DMS79 (cell line): ENCODE measurements around the gene EIF1.
"Not testable (repeated sequence)": the region's sequence is repeated elsewhere in the genome, so short reads cannot be mapped to it uniquely, and the experiment has no call there.

Experiments used
- DNase-seq: peaks from one replicate; lab custom pipeline; 2025; lab: John Stamatoyannopoulos, UW

Gene EIF1

DNA sequence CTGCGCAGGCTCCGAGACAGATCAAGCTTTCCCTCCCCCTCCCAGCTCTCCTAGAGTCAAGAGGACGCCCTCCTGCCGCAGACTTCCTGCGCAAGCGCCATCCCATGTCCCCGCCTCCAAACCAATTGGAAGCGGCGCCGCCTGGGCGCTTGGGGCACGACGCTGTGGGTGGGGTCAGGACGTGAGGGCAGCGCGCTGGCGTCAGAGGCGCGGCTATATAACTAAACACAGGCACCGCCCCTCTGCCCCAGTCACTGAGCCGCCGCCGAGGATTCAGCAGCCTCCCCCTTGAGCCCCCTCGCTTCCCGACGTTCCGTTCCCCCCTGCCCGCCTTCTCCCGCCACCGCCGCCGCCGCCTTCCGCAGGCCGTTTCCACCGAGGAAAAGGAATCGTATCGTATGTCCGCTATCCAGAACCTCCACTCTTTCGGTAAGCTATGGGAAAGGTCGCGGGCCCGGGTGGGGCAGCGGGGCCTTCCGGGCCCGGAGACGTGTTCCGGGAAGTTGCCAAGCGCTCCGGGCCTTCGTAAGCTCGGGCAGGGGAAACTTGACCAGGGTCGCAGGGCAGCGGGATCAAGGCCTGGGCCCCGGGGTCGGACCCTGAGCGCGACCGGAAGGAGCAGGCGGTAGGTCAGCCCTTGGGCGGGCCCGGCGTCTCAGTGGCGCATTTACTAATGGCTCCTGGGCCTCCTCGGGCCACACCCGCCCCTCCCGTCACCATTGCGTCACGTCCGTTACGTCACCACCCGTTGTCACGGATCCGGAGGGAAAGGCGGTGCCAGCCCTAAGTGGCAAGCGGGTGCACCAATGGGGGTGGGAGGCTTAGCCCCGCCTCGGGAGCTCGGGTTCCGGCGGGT is at the start of gene EIF1:
EIF1 (plus strand) TSS at position 245 of the 856 bp plus-strand sequence; CDS start at position 399, 154 bp downstream.
- peak; percentile 99 for DNase-seq

DNA sequence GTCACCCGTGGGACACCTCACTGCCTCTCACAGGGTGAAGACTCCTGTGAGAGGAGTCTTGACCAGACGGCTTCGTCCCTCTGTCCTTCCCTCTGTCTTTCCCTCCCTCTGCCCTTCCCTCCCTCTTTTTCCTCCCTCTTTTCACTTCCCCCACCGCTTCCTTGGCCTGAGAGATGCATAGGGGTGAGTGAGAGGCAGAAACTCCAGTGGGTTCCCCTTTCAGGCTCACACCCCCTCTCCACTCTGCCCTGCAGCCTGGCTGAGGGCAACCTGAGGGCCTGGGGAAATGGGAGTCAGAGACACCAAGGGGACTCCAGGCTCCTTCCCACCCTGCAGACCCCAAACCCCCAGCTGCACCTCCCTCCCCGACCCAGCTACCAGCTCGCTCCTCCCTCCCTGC is 49.7 kb upstream of the EIF1 start:
- no peak for DNase-seq

DNA sequence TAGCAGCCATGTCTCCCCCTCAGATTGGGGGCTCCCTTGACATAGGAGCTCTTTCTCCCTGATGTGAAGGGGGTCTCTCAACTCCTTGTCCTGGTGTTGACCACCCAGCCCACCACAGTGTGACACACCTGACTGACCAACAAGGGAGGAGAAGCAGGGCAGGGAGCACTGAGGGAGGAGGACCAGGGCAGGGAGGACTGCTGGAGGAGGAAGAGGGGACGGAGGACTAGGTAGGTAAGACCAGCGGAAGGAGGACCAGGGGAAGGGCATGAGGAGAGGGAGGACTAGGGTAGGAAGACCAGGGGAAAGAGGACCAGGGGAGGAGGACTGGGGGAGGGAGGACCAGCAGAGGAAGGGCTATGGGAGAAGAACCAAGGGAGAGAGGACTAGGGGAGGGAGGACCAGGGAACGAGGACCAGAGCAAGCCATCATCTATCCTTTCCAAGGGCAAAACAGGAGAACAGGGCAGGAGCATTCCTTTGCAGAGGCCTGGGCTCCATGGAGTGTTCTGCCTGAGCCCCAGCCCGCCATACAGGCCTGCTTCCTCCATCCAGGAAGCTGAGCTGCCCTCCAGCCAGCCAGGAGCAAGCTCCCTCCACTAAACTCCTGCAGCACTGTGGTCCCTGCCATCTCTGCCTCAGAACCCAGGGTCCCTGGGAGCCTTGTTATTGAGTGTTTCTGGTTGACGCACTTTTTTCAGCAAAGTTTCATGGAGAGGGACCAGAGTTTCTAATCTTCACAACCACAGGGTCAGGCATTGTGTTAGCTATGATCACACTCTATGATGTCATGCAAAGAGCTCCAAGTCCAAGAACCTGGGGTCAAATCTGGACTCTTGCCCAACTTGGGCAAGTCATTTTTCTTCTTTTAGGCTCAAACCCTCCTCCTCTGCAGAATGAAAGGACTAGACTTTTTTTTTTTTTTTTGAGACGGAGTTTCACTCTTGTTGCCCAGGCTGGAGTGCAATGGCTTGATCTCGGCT is 48.9 kb upstream of the EIF1 start:
- DNase-seq: no peak

DNA sequence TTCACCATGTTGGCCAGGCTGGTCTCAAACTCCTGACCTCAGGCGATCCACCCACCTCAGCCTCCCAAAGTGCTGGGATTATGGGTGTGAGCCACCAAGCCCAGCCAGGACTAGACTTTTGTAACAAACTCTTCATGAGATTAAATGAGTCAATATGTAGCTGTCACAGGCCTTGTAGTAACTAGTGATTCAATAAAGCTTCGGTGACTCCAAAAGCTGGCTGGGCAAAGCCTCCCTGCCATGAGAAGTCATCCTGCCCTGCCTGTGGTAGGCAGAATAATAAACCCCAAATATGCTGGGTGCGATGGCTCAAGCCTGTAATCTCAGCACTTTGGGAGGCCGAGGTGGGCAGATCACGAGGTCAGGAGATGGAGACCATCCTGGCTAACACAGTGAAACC is 48.1 kb upstream of the EIF1 start:
- not testable (repeated sequence) for DNase-seq

DNA sequence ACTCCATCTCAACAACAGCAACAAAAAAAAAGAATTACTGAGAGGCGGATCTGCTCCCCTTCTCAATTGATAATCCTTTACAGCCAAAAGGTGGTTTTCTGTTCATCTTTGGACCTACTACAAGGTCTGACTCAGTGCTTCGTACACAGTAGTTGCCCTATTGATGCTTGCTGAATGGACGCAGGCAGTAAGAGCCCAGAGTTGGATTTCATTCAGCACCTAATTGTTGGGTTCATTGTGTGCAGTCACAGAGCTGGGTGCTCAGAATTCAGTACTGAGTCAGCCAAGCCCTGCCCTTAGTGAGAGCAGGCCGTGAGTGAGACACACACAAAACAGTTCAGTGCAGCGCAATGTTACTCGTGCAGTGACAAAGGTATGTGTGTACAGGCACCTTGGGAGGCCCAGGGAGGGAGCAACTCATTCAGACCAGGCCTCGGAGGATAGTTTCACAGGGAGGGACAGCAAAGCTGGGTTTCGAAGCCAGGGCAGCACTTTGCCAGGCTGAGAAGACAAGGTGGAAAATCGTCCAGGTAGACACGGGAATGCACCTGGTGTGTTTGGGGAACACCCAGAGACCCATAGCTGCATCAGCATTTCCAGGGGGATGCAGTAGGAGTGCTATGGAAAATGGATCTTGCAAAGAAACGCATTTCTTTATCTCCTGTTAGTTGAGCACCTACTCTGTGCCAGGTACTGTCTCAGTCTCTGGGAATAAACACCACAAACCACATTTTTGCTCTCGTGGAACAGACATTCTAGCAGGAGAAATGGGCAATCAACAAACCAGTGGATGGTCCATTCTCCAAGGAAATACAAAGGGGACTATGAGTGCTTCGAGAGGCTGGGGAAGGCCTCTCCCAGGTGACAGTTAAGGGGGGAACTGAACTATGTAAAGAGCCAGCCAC is 46.2 kb upstream of the EIF1 start:
- no peak for DNase-seq

DNA sequence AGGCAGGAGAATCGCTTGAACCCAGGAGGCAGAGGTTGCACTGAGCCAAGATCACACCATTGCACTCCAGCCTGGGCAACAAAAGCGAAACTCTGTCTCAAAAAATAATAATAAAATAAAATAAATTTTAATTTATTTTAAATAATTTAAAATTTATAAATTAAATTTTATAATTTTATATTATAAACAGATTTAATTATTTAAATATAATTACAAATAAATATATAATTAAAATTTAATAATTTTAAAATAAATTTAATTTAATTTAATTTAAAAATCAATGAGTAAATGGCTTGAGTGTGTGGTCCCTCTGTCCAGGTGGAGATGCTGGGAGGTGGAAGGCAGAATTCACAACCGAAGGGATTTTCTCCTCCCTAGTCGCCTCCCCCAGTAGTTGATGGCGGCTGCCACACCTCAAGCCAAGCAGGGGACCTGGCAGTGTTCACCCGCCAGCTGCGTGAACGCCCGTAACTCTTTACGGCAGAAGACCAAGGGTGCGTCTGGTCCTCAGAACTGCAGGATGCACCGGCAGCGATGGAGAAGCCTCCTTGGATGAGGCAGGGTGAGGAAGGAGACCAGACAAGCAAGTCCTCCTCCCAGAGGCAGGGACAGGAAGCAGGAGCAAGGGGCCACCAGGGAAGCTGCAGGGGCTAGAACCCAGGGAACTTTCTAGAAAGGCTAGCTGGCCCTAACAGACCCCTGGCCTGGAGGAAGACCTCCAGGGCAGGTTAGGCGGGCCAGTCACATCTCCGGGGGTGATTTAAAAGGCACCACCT is 41.5 kb upstream of the EIF1 start:
- DNase-seq: no peak

DNA sequence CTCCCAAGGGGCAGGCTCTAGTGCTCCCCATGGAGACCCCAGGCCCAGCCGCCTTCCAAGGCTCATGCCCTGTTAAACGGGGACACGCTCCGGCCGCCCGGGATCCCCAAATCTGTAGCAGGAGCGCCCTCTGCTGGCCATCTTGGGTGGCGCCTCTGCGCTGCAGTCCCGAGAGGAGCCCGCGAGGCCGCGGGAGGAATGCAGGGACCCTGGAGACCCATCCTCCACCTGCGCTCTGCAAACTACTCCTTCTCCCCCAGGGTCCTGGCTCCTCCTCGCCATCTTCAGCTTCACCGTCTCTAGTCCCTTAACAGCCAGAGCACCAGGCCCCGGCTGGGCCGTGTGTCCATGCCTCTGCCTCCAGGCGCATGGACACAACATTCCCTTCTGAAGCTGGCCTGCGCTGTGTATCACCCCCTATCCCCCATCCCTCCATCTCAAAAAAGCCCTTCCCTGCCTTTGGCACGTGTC is 40.7 kb upstream of the EIF1 start:
- peak; percentile 76 for DNase-seq

DNA sequence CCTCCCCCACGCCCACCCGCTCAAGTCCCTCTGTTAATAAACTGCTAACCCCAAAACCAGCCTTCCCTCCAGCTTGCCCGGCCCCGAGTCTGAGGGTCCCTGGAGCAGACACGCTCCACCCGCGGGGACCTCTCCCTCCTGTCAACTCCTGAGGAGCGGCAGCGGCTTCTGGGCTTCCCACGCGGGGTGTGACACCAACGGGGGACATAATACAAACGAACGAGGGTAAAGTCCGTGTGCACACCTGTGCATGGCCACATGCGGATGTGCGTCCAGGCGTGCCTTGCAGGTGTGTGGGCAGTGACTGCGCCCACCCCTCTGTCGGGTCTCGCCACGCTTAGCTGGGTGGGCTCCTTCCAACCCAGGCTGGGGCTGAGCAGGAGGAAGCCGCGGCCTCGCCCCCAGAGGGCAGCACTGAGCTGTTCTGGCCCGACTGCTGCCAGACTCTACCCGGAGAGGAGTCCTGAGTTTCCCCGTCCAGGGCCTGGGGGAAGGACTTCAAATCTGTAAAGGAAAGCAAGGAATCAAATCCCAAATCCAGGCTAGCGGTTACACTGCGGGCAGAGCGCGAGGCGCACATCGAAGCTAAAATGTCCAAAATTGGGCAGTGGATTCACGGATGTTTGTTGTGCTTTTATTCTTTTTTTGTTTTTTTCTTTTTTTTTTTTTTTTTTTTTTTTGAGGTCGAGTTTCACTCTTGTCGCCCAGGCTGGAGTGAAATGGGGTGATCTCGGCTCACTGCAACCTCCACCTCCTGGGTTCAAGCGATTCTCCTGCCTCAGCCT is 40.1 kb upstream of the EIF1 start:
- DNase-seq: peak; percentile 64

DNA sequence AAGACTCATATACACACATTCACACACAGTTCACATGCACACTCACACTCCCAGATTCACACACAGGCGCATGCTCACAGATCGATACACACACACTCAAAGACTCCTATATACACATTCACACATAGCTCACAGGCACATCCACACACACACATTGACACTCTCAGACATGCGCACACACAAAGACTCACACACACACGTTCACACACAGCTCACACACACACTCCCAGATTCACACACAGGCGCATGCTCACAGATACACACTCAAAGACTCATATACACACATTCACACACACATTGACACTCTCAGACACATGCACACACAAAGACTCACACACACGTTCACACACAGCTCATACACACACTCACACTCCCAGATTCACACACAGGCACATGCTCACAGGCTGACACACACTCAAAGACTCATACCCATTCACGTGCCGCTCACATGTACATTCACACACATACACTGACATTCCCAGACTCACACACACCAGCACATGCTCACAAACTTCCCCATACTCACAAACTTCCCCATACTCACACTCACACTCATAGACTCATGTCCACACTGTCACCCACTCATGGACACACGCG is 38.7 kb upstream of the EIF1 start:
- no peak for DNase-seq

DNA sequence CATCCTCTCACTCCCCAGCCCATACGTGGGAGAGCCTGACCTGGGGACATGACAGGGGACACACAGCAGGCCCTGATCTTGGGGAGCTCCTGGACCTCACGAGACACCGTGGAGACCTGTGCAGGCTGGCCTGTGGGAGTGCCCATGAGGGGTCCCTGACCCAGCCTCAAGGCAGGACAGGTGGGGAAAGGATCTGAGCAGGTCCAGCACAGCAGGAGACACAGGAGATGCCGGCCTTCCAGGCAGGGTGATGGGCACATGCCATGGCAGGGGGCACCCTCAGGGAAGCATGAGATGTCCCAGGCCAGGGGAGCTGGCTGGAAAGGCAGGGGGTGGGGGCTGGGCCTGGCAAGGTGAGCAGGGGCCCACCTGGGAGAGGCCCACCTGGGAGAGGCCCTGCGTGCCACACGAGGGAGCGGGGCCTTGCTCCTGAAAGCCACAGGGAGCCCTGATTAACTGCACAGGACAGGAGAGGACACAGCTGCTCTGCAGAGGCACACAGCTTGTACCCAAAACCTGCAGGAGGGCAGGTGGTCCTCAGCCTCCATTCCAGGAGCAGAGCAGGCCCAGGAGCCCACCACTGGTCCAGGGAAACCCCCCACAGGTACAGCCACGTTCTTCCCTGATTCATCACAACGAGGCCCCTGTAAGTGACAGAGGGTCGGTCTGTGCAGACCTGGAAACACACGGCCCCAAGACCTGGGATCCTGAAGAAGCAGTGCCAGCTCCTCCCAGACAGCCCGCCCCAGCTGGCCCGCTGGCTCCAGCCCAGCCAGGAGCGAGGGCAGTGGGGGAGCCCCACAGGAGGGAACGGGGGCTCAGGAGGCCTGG is 37.7 kb upstream of the EIF1 start:
- DNase-seq: no peak

DNA sequence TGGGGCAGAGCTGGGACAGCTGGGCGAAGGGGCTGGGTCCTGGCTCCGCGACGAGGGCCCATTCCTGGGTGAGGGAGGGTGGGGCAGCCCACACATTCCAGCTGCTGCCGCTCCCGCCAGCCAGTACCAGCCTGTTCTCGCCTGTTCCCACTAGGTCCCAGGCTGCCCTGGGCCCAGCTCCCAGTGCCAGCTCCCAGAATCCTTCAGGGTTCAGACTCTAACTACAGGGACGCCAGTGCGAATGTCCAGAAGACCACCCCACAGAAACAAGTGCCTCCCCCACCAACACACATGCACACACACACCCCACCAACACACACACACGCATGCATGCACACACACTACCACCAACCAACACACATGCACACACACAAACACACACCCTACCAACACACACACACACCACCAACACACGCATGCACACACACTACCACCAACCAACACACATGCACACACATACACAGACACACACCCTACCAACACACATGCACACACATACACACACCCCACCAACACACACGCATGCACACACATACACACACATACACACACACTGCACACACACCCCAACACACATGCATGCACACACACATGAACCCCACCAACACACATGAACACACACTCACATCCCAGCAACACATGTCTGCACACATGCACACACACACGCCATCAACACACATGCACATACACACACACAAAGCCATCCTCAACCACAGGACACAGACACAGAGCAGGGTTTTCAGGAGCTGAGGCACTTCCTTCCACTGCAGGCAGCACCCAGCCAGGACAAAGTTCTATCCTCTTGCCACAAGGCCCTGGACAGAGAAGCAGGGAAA is 36.8 kb upstream of the EIF1 start:
- no peak for DNase-seq

DNA sequence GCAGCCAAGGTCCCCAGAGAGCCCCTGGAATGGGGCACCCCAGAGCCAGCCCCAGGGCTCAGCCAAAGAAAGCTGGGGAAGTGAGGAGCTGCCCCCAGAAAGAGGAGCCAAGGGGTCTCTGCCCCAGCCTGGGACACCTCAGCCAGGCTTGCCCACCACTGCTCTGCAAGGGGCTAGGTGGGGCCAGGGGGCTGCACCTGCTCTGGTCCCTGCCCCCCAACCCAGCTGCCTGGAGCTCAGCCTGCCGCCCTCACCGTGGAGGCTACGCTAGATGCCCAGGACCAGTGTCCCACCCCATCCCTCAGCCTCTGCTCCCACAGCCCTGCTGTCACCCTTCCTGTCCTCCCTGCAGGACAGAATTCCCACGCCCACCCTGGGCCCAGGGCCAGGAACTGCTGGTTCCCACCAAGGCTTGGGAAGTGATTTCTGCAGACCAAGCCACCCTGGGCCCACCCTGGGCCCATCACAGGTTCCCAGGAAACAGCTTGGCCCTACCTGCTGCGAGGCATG is 36.2 kb upstream of the EIF1 start:
- no peak for DNase-seq

DNA sequence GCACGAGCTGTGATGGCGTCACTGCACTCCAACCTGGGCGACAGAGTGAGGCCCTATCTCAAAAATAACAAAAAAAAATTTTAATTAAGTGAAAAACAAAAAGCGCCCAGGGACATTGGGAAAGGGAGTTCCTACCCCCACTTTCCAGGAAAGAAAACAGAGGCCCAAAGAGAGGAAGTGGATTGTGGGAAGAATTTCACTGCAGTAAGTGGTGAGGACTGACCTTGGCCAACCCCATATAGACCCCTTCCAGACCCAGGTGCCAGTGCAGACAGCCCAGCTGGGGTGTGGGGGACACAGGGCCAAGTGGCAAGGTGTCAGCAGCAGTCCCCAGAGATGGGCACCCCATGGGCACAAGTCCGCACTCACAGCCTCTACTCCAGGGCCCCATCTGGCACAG is 35.3 kb upstream of the EIF1 start:
- DNase-seq: no peak

DNA sequence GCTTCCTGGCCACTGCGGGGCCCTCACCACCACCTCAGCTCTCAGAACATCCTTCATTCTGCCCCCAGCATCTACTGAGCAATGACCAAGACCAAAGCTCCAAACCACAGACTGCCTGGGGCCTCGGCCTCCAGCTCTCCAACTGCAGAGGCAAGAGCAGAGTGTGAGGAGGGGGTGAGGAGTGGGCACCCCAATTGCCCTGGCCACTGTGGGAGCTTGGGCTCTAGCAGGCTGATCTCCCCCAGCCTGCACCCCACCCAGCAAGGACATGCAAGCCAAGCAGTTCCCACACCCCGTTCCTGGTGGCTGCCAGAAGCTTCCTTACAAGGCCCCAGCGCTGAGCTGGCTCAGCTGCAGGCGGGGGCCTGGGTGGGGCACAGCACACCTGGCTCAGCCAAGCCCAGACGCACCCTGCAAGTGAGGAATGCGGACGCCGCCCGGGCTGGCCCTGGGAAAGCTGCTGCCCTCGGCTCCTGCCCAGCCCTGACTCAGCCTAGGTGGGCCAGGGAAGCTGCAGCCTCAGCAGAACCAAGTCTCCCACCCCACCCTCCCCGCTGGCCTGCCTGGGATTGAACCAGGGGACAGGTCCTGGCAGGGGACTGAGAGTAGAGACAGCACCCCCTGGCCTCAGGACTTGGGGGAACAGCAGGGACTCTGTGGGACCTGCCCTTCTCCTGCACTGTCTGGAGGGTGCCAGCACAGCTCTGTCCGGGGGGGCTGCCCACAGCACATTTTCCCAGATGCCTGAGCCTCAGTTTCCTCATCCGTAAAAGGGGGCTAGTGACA is 34.6 kb upstream of the EIF1 start:
- DNase-seq: peak; percentile 21

DNA sequence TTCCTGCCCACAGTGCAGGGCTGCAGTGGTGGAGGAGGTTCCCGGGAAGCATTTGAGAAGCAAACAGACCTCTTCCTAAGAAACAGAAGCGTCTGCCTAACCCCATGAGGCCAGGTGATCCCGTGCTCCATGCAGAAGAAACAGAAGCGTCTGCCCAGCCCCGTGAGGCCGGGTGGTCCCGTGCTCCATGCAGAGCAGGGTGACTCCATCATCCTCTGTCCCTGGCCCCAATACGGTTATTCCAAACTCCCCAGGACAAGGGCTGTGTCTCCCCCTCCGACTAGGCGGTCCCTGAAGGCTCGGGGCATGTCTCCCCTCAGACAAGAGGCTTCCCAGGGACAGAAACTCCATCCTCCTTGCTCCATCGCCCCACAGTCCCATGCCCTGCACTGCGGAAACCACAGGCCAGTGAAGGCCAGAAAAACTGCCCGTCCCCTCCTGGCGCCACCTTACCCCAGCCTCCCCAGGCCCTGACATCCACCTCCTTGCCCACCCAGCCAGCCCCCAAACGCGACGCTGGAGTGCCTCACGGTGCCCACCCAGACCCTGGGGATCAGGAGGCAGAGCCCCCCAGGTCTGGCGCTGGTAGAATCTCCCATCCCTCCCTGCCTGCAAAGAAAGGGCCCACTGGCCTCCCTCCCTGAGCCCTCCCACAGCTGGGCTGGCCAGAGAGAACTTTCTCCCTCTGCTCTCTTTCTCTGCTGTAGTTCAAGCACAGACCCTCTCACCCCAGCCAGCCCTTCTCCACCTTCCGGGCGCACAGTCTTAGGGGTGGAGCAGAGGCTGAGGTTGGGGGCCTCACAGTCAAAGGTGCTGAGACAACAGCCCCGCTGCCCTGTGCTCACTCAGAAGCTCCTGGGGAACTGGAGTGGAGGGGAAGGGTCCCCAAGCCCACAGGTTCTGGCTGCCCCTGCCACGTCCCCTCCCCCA is 33.7 kb upstream of the EIF1 start:
- no peak for DNase-seq
